Measurements from ENCODE around the gene ARHGEF16. TPM values are rescaled to one million over a fixed set of nuclear protein-coding genes. Genes with fewer than 3 reads are reported as not detected.

The ARHGEF16 gene
- total RNA-seq, 1 experiment from 2014 or later = 0.58 TPM

GRCh38 chr1:3483380-3483779 lies 28.9 kb downstream of the ARHGEF16 start:
- DNase-seq (ENCODE audit: low read depth, low spot score) = no peak
- in situ Hi-C loops (cut with HindIII; ENCODE audit: low pct_unique_long_range_greater_than_20kb, low sequenced_read_pairs) = no loop called here

GRCh38 chr1:3483801-3484444 lies 29.5 kb downstream of the ARHGEF16 start:
- DNase-seq (ENCODE audit: low read depth, low spot score) = peak; percentile 45
- in situ Hi-C loops (cut with HindIII; ENCODE audit: low pct_unique_long_range_greater_than_20kb, low sequenced_read_pairs) = no loop called here

GRCh38 chr1:3485016-3485415 lies 30.6 kb downstream of the ARHGEF16 start:
- DNase-seq (ENCODE audit: low read depth, low spot score) = no peak
- in situ Hi-C loops (cut with HindIII; ENCODE audit: low pct_unique_long_range_greater_than_20kb, low sequenced_read_pairs) = no loop called here

- in situ Hi-C loops (cut with HindIII; ENCODE audit: low pct_unique_long_range_greater_than_20kb, low sequenced_read_pairs) = no loop called here
These were observed 34.0 kb downstream of the ARHGEF16 start for GRCh38 chr1:3488432-3488831.

GRCh38 chr1:3490046-3490745 lies 35.7 kb downstream of the ARHGEF16 start:
- in situ Hi-C loops (cut with HindIII; ENCODE audit: low pct_unique_long_range_greater_than_20kb, low sequenced_read_pairs) = no loop called here

More at GRCh38 chr1:3488432-3488831, 34.0 kb downstream of the ARHGEF16 start:
- no peak for DNase-seq (ENCODE audit: low read depth, low spot score)

GRCh38 chr1:3491291-3492246 lies 37.1 kb downstream of the ARHGEF16 start:
- in situ Hi-C loops (cut with HindIII; ENCODE audit: low pct_unique_long_range_greater_than_20kb, low sequenced_read_pairs) = no loop called here

More at GRCh38 chr1:3490046-3490745, 35.7 kb downstream of the ARHGEF16 start:
- DNase-seq (ENCODE audit: low read depth, low spot score) = no peak

GRCh38 chr1:3492545-3493246 lies 38.2 kb downstream of the ARHGEF16 start:
- no peak for DNase-seq (ENCODE audit: low read depth, low spot score)
- in situ Hi-C loops (cut with HindIII; ENCODE audit: low pct_unique_long_range_greater_than_20kb, low sequenced_read_pairs) = no loop called here

More at GRCh38 chr1:3491291-3492246, 37.1 kb downstream of the ARHGEF16 start:
- DNase-seq (ENCODE audit: low read depth, low spot score) = peak; percentile 60

- in situ Hi-C loops (cut with HindIII; ENCODE audit: low pct_unique_long_range_greater_than_20kb, low sequenced_read_pairs) = no loop called here
- no peak for DNase-seq (ENCODE audit: low read depth, low spot score)
These were observed 40.1 kb downstream of the ARHGEF16 start for GRCh38 chr1:3494321-3495308.

GRCh38 chr1:3495776-3496745 lies 41.6 kb downstream of the ARHGEF16 start:
- in situ Hi-C loops (cut with HindIII; ENCODE audit: low pct_unique_long_range_greater_than_20kb, low sequenced_read_pairs) = no loop called here
- no peak for DNase-seq (ENCODE audit: low read depth, low spot score)

- DNase-seq (ENCODE audit: low read depth, low spot score) = no peak
- in situ Hi-C loops (cut with HindIII; ENCODE audit: low pct_unique_long_range_greater_than_20kb, low sequenced_read_pairs) = no loop called here
These were observed 42.5 kb downstream of the ARHGEF16 start for GRCh38 chr1:3496916-3497315.

- in situ Hi-C loops (cut with HindIII; ENCODE audit: low pct_unique_long_range_greater_than_20kb, low sequenced_read_pairs) = no loop called here
These were observed 43.1 kb downstream of the ARHGEF16 start for GRCh38 chr1:3497521-3497920.

GRCh38 chr1:3498246-3498930 lies 43.9 kb downstream of the ARHGEF16 start:
- in situ Hi-C loops (cut with HindIII; ENCODE audit: low pct_unique_long_range_greater_than_20kb, low sequenced_read_pairs) = no loop called here
- no peak for DNase-seq (ENCODE audit: low read depth, low spot score)

More at GRCh38 chr1:3497521-3497920, 43.1 kb downstream of the ARHGEF16 start:
- no peak for DNase-seq (ENCODE audit: low read depth, low spot score)

- in situ Hi-C loops (cut with HindIII; ENCODE audit: low pct_unique_long_range_greater_than_20kb, low sequenced_read_pairs) = no loop called here
- DNase-seq (ENCODE audit: low read depth, low spot score) = no peak
These were observed 44.5 kb downstream of the ARHGEF16 start for GRCh38 chr1:3498986-3499385.

- in situ Hi-C loops (cut with HindIII; ENCODE audit: low pct_unique_long_range_greater_than_20kb, low sequenced_read_pairs) = no loop called here
- no peak for DNase-seq (ENCODE audit: low read depth, low spot score)
These were observed 45.1 kb downstream of the ARHGEF16 start for GRCh38 chr1:3499611-3500010.

GRCh38 chr1:3500265-3500835 lies 45.9 kb downstream of the ARHGEF16 start:
- in situ Hi-C loops (cut with HindIII; ENCODE audit: low pct_unique_long_range_greater_than_20kb, low sequenced_read_pairs) = no loop called here
- no peak for DNase-seq (ENCODE audit: low read depth, low spot score)

All from SK-MEL-5 (cell line).